OCI-LY1 (cell line): ENCODE results near the gene RAB8B.

Experiments used
- EZH2 ChIP-seq: fragments of 200-600 bp; sonication (generic), shearing (Covaris generic); IDR thresholded peaks from 2 replicates; pipeline ENCODE4 v1.8.0; 2017; ENCODE audit warnings: borderline replicate concordance, mixed run types, mild to moderate bottlenecking, antibody characterized with exemption, low read length, moderate library complexity, mixed read lengths
- TF ChIP-seq, protein P1 (sequence below): fragments of 200-600 bp; sonication (generic), shearing (Covaris generic); IDR thresholded peaks from 2 replicates; pipeline ENCODE4 v1.5.1; 2017; ENCODE audit warnings: mild to moderate bottlenecking, antibody characterized with exemption, low read length, moderate library complexity, mixed read lengths

DNA sequence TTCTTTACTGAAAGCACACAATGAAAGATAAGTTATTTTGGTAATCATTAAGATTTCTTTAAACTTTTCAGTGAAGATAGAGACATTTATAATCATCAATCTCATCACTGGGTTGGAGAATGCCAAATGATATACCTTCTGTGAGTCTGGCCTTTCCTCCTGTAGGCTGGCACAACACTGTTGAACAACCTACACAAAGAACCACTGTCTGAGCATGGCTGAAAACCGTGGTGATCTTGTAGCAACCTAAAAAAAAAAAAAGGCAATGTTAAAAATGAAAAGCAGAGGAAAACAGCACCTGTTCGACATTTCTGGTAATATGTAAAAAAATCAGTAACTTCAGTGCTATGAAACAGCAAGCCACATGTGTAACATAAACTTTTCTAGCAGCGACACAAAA lies 33.9 kb upstream of the RAB8B start:
- TF ChIP-seq, protein P1, sequence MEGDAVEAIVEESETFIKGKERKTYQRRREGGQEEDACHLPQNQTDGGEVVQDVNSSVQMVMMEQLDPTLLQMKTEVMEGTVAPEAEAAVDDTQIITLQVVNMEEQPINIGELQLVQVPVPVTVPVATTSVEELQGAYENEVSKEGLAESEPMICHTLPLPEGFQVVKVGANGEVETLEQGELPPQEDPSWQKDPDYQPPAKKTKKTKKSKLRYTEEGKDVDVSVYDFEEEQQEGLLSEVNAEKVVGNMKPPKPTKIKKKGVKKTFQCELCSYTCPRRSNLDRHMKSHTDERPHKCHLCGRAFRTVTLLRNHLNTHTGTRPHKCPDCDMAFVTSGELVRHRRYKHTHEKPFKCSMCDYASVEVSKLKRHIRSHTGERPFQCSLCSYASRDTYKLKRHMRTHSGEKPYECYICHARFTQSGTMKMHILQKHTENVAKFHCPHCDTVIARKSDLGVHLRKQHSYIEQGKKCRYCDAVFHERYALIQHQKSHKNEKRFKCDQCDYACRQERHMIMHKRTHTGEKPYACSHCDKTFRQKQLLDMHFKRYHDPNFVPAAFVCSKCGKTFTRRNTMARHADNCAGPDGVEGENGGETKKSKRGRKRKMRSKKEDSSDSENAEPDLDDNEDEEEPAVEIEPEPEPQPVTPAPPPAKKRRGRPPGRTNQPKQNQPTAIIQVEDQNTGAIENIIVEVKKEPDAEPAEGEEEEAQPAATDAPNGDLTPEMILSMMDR: no peak
- TF ChIP-seq EZH2: no peak
